HG03575 (cell line): ENCODE results near the gene RPL15.

Source experiments
- ATAC-seq: cut with Tn5 transposase; IDR thresholded peaks from one replicate; pipeline ENCODE4 v1.9.1; 2021; ENCODE audit not compliant: unreplicated experiment, insufficient number of reproducible peaks, low FRiP score; ENCODE audit errors: extremely low read depth

RPL15 gene

GRCh38 chr3:23920151-23920655 lies 3.3 kb downstream of the RPL15 start:
- ATAC-seq: no peak

GRCh38 chr3:23921052-23921511 lies 4.2 kb downstream of the RPL15 start:
- ATAC-seq: no peak

- ATAC-seq: no peak
These were observed 6.9 kb downstream of the RPL15 start for GRCh38 chr3:23923786-23924185.

GRCh38 chr3:23926246-23926645 lies 9.3 kb downstream of the RPL15 start:
- no peak for ATAC-seq

GRCh38 chr3:23926736-23927135 lies 9.8 kb downstream of the RPL15 start:
- no peak for ATAC-seq

GRCh38 chr3:23928524-23928923 lies 11.6 kb downstream of the RPL15 start:
- no peak for ATAC-seq

GRCh38 chr3:23931597-23931996 lies 14.7 kb downstream of the RPL15 start:
- ATAC-seq: no peak

GRCh38 chr3:23932571-23932970 lies 15.6 kb downstream of the RPL15 start:
- no peak for ATAC-seq

- no peak for ATAC-seq
These were observed 17.3 kb downstream of the RPL15 start for GRCh38 chr3:23934253-23934652.

GRCh38 chr3:23937296-23937695 lies 20.4 kb downstream of the RPL15 start:
- ATAC-seq: no peak

GRCh38 chr3:23938688-23939087 lies 21.8 kb downstream of the RPL15 start:
- no peak for ATAC-seq

- ATAC-seq: no peak
These were observed 23.8 kb downstream of the RPL15 start for GRCh38 chr3:23940775-23941174.

- no peak for ATAC-seq
These were observed 24.5 kb downstream of the RPL15 start for GRCh38 chr3:23941440-23941839.

GRCh38 chr3:23942546-23942945 lies 25.6 kb downstream of the RPL15 start:
- no peak for ATAC-seq

- ATAC-seq: no peak
These were observed 27.3 kb downstream of the RPL15 start for GRCh38 chr3:23944007-23944783.

- peak; percentile 12 for ATAC-seq
These were observed 28.1 kb downstream of the RPL15 start, which contains the start of gene NR1D2 for GRCh38 chr3:23944861-23945662. TSS of gene NR1D2 (plus strand) at chr3:23945286. CDS start at chr3:23945579, 293 bp downstream.

- ATAC-seq: peak; percentile 36
These were observed 28.7 kb downstream of the RPL15 start for GRCh38 chr3:23945663-23945912.

- ATAC-seq: peak; percentile 50
These were observed 29.2 kb downstream of the RPL15 start for GRCh38 chr3:23945913-23946687.

- no peak for ATAC-seq
These were observed 31.8 kb downstream of the RPL15 start for GRCh38 chr3:23948761-23949160.
